SH-SY5Y (cell line): Measurements from ENCODE around the gene SF3B4.
A peak's percentile ranks its signal among the peaks of the same experiment; 100 is the strongest.

Source experiments
- GATA2 ChIP-seq: IDR thresholded peaks from 2 replicates; pipeline ENCODE4 v1.6.1; 2011; ENCODE audit warnings: mild to moderate bottlenecking, low read depth, low read length
- GATA3 ChIP-seq: IDR thresholded peaks from 2 replicates; pipeline ENCODE4 v1.6.1; 2011; ENCODE audit warnings: low read depth, mild to moderate bottlenecking, low read length, moderate library complexity

Gene SF3B4, protein sequence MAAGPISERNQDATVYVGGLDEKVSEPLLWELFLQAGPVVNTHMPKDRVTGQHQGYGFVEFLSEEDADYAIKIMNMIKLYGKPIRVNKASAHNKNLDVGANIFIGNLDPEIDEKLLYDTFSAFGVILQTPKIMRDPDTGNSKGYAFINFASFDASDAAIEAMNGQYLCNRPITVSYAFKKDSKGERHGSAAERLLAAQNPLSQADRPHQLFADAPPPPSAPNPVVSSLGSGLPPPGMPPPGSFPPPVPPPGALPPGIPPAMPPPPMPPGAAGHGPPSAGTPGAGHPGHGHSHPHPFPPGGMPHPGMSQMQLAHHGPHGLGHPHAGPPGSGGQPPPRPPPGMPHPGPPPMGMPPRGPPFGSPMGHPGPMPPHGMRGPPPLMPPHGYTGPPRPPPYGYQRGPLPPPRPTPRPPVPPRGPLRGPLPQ

DNA sequence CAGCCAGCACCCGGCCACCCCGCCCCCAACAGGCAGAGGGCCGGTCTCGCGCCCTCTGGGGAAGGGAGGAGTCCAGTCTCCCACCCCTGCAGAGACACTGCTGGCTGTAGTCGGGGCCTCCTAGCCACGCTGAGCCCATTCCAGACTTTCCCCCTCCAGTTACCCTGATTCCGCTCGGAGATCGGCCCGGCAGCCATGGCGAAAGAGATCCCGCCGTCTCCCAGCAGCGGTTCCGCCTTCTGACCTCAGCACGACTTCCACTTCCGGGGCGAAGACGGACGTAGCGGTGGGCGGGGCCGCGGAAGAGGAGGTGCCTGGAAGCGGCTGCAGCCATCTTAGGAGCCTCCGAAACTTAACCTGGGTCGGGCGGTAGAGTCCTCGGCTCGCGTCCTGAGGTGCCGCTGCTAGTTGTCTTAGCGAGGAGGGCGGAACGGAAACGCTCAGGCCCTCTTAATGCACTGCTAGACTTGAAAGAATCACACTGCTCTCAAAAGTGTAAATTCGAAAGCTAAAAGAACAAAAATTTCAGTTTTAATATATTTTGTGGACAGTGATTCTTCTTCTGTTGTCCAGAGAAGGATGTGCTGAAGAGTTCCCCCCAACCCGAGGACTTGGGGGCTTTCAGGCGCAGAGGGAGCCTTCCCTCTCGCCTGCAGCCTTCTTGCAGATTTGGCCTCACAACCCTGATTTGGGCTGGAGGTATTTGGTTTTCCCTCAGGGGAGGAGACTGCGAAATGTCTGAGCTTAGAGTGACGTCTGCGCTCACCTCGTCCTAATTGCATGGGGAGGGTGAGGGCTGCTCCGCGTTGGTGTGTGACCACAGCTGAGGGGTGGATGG is at the start of gene SF3B4:
Gene SF3B4, minus strand, starts transcription at position 241 of the 838 bp plus-strand sequence. Its CDS starts 44 bp downstream, at position 197.
- TF ChIP-seq GATA2 (no peak), GATA3 (no peak)

DNA sequence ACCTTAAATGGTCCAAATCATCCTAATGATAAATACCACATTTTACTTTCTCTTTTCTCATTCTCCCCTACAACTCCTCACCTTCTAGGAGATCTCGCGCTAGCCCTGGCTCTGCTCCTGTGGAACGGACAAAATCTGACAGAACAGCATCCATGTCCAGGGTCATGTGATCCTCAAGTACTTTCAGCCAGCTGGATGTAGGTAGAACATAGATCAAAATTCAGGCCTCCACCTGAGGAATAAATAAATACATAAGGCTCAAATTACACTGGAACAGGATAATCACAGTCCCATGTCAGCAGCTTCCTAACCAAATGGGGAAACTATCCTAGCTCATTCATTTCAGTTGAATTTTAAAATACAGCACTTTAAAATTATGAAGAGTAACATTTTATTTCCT is 49.7 kb upstream of the SF3B4 start:
- TF ChIP-seq GATA2 (no peak), GATA3 (no peak)

DNA sequence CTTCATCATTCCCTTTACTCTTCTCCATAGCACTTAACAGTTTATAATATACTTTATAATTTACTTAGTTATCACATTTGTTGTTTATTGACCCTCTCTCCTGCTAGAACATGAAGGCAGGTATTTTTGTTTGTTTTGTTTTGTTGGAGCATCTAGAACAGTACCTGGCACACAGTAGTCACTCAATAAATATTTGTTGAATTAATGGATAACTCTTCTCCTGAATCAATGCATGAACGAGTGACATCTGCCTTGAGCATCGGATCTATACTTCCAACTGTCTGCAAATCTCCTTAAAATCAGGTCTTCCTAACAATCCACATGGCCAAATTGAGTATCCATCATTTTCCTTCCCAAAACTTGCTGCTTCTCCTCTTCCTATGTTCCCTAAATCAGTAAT is 44.9 kb upstream of the SF3B4 start:
- TF ChIP-seq GATA3 (no peak), GATA2 (no peak)

DNA sequence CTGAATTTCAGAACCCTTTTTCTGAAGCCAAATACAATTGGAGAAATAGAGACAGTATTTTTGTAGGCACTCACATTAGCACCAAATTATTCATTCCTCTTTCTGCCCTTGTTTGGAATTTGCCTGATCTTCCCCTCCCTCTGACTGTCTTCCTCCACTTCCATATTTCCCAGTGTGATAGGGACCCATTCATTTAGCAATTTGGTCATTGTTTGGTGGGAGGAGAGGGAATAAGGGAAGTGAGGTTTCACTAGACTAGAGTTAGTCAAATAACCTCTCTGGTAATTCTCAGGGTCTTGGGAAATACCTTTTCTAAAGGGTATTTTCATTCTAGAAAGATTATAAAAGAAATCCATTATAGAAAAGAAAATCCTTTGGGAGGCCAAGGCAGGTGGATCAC is 40.0 kb upstream of the SF3B4 start:
- TF ChIP-seq GATA2 = no peak
- no peak for TF ChIP-seq GATA3

DNA sequence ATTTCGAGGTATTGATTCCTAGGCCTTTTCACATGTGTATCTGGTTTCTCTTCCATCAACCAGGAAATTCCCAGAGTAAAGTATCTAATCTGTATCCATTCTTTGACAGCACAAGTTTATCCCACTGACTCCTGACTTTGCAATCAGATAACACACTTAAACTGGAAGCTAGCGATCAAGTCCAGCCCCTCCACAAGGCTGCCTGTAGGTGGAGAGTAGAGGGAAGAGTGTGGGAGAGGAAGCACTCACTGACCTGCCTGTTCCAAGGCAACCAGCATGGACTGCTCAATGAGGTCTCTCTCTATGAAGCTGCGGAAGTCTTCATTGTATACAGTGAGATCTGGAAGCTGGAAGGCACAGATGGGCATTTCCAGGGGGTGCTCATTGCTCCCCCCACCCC is 39.4 kb upstream of the SF3B4 start:
- TF ChIP-seq GATA2 (0 out of 2 replicates have a peak, but pooled peaks have one; percentile 10), GATA3 (no peak)

DNA sequence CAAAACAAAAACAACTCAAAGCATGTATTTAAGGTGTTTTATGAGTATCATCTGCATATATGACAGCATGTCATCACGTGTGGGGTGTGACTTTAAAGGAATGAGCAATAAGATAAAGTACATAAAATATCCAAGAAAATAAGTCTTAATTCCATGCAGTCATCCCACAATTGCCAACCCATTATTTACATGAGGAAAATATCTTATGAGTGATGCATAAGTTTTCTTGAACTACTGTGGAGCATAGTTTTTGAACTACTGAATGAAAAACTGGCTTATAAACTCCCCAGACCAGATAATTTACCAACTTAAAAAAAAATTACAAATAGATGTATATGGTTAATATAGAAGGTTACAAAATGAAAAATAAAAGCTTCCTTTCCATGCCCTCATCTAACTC is 38.8 kb upstream of the SF3B4 start:
- TF ChIP-seq GATA2 (no peak), GATA3 (no peak)

DNA sequence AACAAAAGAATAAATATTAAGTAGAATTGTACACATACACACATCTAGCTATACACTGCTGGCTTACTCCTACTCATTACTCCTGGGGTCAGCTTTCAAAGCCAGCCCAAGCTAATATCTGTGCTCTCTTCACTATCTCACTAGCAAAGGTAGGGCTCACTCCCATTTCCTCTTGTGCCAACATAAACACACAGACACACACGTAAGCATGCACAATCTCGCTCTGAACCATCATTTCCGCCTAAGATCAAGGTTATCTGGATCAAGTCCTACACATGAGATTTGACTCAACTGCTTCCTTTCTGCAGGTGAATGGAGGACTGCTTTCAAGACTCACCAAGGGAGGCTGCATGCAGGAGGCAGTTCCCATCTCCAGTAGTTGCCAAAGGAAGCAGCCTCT is 37.8 kb upstream of the SF3B4 start:
- TF ChIP-seq GATA3 (no peak), GATA2 (no peak)

DNA sequence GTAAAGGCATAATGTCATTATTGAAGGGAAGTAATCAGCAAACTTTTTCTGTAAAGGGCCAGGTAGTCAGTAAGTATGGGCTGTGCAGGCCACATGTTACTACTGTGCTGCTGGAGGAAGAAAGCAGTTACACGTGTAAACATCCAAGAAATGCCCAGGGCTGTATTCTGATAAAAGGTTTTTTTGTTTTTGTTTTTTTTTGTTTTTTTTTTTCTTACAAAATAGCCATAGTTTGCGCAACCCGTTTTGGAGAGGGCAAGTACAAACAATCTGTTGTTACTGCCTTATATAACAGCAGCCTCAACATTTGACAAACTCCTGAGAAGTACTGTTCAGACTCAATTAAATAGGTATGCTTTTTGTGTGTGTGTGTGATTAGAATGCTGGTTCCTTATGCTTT is 35.8 kb upstream of the SF3B4 start:
- TF ChIP-seq GATA2 (no peak), GATA3 (no peak)

DNA sequence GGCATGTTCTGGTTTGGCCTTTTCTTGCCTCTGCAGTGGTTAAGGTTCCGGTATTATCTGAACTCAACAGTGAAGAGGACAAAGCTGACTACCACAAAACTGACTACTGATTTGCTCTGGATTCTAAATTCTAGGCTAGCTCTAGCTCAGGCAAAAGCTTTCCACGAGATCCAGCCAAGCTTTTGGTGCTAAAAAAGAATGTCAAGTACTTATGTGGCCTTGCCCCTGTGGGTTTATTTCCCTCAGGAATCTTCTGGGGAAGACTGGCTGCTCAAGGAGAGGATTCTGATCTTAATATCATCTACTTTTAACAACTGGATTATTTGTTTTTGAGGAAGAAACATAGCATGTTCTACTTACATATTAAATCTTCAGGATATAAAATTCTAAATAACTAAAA is 35.1 kb upstream of the SF3B4 start:
- no peak for TF ChIP-seq GATA2
- TF ChIP-seq GATA3 = no peak

DNA sequence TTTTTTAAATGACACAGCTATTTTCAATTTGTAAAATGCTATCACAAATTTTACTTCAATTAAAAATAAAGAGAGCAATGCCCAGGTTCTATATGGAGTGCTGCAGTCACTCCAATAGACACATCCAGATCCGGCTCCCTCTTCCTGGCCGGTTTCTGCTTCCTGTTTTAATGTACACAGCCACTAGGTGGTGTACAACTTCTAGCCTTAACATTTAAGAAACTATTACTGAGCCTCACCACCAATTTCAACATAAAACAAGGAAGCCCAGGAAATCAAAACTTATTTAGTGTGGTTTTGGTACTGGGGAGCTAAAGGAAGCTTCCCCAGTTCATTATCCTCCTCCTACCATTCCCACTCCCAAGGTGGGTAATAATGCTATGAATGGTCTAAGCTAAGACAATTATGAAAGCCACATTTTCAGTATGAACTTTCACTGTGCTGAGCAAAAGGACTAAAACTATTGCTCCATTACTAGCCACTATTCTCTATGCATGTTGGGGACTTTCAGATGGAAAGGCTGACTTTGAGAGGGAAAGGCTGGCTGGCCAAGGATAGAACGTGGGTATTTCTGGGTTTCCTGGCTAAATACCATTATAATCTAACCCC is 34.5 kb upstream of the SF3B4 start:
- TF ChIP-seq GATA3 (no peak), GATA2 (no peak)

DNA sequence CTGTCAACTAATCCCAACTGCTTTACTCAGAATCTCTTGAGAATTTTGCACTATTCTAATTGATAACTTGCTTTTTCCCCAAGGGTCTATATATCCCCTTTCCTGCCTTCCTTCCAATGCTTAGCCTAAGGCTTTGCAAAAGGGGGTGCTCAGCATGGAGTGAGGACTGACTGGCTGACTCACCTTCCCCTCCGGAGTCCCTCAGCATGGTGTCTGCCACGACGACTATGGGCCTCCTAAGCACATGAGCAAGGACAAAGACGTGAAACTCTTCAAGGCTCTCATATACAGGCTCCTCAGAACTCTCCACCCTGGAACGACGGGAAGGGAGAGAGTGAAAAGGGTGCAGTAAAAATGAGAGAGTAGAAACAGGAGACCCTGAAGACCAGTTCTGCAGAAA is 22.3 kb upstream of the SF3B4 start:
- no peak for TF ChIP-seq GATA3

DNA sequence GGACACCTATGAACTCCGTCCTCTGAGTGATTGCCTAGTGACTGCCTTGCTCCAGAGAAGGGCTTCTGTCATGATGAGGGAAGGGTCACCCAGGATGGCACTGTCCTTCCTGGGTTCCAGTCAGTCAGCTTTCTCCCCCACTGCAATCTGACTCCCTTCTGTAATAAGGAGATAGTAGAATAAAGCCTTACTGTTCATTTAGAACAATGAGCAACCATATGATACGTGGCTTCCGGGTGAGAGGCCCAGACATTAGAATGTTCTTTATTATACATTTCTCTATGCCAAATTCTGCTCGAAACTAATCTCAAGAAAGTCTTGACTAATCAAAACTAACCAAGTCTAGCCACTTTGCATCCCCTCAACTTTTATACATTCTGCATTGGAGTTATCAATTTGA is 17.6 kb upstream of the SF3B4 start:
- TF ChIP-seq GATA3 (no peak), GATA2 (no peak)

DNA sequence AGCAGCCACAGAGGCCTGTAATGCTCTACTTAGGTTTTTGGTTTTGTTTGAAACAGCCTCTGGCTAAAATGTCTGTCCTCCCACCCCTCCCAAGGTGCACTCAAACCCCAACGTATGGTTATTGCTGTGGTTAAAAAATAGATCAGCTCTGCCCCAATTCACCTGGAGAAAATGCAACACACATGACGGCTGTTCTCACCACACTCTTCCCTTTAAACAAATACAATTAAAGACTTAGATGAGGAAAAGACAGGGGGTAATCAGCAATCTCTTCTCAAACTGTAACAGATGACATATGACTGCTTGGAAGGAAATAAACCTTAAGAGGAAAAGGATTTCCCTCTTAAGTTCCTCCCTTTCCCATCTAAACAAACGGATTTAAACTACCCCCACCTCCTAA is 15.3 kb upstream of the SF3B4 start:
- TF ChIP-seq GATA2 (no peak), GATA3 (no peak)

DNA sequence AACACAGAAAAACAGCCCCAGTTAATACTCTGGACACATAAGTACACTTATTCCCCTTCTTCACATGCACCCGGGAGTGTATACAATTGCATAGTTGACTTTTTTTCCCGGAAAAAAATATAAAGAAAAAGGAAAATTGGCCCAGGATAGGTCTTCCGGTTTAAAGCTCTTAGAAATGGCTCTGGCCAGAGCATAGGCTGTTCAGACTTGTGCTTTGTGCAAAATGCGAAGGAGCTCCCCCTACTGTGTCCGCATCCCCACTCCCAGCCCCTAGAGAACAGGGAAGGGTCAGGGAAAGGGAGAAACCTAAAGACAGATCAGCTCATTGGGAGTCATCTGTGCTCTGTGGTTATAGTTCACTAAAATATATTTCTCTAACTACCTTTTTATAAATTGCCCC is 14.6 kb upstream of the SF3B4 start:
- TF ChIP-seq GATA2 (no peak), GATA3 (no peak)

DNA sequence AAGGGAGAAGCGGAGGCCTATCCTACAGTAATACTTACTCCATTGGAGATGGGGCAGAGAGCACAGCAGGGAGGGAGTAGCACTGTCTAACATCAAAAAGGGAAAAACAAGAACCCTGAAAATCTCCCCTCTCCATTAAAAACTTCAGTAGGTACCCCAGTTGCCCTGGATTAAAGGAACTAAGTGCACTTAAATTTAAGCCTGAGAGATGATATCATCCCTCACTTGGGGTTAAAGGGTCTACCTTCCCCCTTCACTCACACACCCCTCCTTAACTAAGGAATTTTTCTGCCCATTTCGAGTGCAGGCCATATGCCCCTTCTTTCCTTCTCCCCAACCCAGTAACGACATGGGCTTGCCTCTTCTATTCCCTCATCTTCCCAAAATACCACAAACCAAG is 12.8 kb upstream of the SF3B4 start:
- TF ChIP-seq GATA3 (no peak), GATA2 (no peak)

DNA sequence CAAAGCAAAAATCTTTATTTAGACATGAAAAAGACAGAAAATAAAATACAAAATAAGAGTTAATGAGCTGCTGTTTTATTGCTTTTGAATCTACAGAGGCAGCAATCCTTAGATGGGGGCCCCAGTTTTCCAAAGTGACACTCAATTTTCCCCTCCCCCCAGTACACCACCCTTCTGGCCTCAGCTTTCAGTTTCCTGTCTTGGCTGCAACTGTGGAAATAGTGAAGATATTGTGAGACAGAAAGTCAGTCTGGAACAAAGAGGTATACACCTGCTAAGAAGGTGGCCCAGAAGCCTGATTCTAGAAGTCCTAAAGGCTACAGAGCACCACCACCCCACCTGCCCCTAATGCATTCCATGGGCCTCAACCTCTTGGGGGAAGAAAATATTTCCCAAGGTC is 10.2 kb upstream of the SF3B4 start:
- TF ChIP-seq GATA2 (no peak), GATA3 (no peak)
